Neural cell (in vitro differentiated cells): Measurements from ENCODE around the gene SLC38A11.

ENCODE experiments used
- CTCF ChIP-seq: fragments of 450-650 bp; IDR thresholded peaks from 2 replicates; pipeline ENCODE4 v1.5.1; 2014; ENCODE audit warnings: antibody characterized with exemption, mild to moderate bottlenecking, moderate library complexity; ENCODE audit not compliant: poor library complexity, severe bottlenecking
- EP300 ChIP-seq: fragments of 450-650 bp; conservative IDR thresholded peaks from 2 replicates; pipeline ENCODE4 v1.6.1; 2014; ENCODE audit warnings: antibody characterized with exemption, mild to moderate bottlenecking, moderate library complexity; ENCODE audit not compliant: poor library complexity, severe bottlenecking
- EZH2 ChIP-seq: fragments of 200-600, 300-800 bp; shearing (Covaris generic), sonication (generic); IDR thresholded peaks from 2 replicates; pipeline ENCODE4 v1.6.1; 2014; ENCODE audit warnings: antibody characterized with exemption, low read length, borderline replicate concordance, mild to moderate bottlenecking; ENCODE audit not compliant: insufficient read depth, poor library complexity, severe bottlenecking
- MXI1 ChIP-seq: fragments of 450-650 bp; conservative IDR thresholded peaks from 2 replicates; pipeline ENCODE4 v1.6.1; 2014; ENCODE audit warnings: antibody characterized with exemption, mild to moderate bottlenecking; ENCODE audit not compliant: poor library complexity, severe bottlenecking
- POLR2AphosphoS5 ChIP-seq: IDR thresholded peaks from 2 replicates; pipeline ENCODE4 v1.6.1; 2012

GRCh38 chr2:164932377-164932776 lies 22.9 kb downstream of the SLC38A11 start:
- TF ChIP-seq CTCF: no peak
- no peak for TF ChIP-seq EZH2
- TF ChIP-seq MXI1: no peak
- no peak for TF ChIP-seq EP300
- TF ChIP-seq POLR2AphosphoS5: no peak
